HepG2 (cell line): ENCODE data around the gene UCKL1. TPM values are rescaled to one million over a fixed set of nuclear protein-coding genes. Genes with fewer than 3 reads are reported as not detected.
A peak's percentile ranks its signal among the peaks of the same experiment; 100 is the strongest.

ENCODE experiments used
- CAMTA2 ChIP-seq: sonication (generic); formaldehyde crosslinking; IDR thresholded peaks from 2 replicates; pipeline ENCODE4 v1.4.0; 2020; ENCODE audit warnings: mild to moderate bottlenecking, missing genetic modification reagents, borderline replicate concordance
- CBX1 ChIP-seq: IDR thresholded peaks from one replicate; pipeline ENCODE4 v1.6.1; 2016; ENCODE audit warnings: antibody characterized with exemption, low read depth
- CENPX ChIP-seq: sonication (generic); formaldehyde crosslinking; IDR thresholded peaks from 2 replicates; pipeline ENCODE4 v1.9.0; 2021; ENCODE audit warnings: mild to moderate bottlenecking, missing genetic modification reagents, moderate library complexity
- ETS1 ChIP-seq: sonication (generic); formaldehyde crosslinking; IDR thresholded peaks from 2 replicates; pipeline ENCODE4 v1.4.0; 2020; ENCODE audit warnings: missing genetic modification reagents
- HNRNPUL1 ChIP-seq: fragments of 200-400 bp; formaldehyde crosslinking; IDR thresholded peaks from 2 replicates; pipeline ENCODE4 v1.6.1; 2017; ENCODE audit warnings: low read depth, mild to moderate bottlenecking, low read length, moderate library complexity
- ISL2 ChIP-seq: sonication (generic); formaldehyde crosslinking; IDR thresholded peaks from 2 replicates; pipeline ENCODE4 v1.5.0; 2020; ENCODE audit warnings: missing genetic modification reagents
- MXD3 ChIP-seq: IDR thresholded peaks from 2 replicates; pipeline ENCODE4 v1.6.1; 2016; ENCODE audit warnings: mild to moderate bottlenecking, missing biosample characterization, missing genetic modification reagents
- MXI1 ChIP-seq: IDR thresholded peaks from 3 replicates; pipeline ENCODE4 v1.6.1; 2012; ENCODE audit warnings: low read depth, low read length, inconsistent platforms, borderline replicate concordance
- NCOA5 ChIP-seq: sonication (generic); formaldehyde crosslinking; IDR thresholded peaks from 2 replicates; pipeline ENCODE4 v1.4.0; 2020; ENCODE audit warnings: missing genetic modification reagents
- NFE2L1 ChIP-seq: sonication (generic); formaldehyde crosslinking; IDR thresholded peaks from 2 replicates; pipeline ENCODE4 v1.4.0; 2020; ENCODE audit warnings: missing genetic modification reagents, mild to moderate bottlenecking, borderline replicate concordance
- PRDM4 ChIP-seq: sonication (generic); formaldehyde crosslinking; IDR thresholded peaks from 2 replicates; pipeline ENCODE4 v1.9.0; 2021; ENCODE audit warnings: missing genetic modification reagents, borderline replicate concordance
- TCF7 ChIP-seq: sonication (generic); IDR thresholded peaks from 2 replicates; pipeline ENCODE4 v1.6.1; 2016; ENCODE audit warnings: antibody characterized with exemption, low read depth
- YY1 ChIP-seq: IDR thresholded peaks from 2 replicates; pipeline ENCODE4 v1.6.1; 2011; ENCODE audit warnings: low read length, low read depth, moderate library complexity, mild to moderate bottlenecking; ENCODE audit not compliant: insufficient read depth, insufficient replicate concordance
- ZBED4 ChIP-seq: sonication (generic); formaldehyde crosslinking; IDR thresholded peaks from 2 replicates; pipeline ENCODE4 v1.4.0; 2020; ENCODE audit warnings: missing genetic modification reagents, borderline replicate concordance
- ZBTB49 ChIP-seq: sonication (generic); formaldehyde crosslinking; IDR thresholded peaks from 2 replicates; pipeline ENCODE4 v1.4.0; 2020; ENCODE audit warnings: missing genetic modification reagents, borderline replicate concordance
- ZNF331 ChIP-seq: sonication (generic); formaldehyde crosslinking; IDR thresholded peaks from 2 replicates; pipeline ENCODE4 v1.4.0; 2020; ENCODE audit warnings: missing genetic modification reagents
- polyA plus RNA-seq, 8 experiments: library from polyadenylated mRNA; depleted of rRNA in 3 of 8; stranded (reverse) in 7 of 8; unstranded in 1 of 8; fragments of >200 nt; fragmentation: Illumina TruSeq in 4 of 8; extraction: Trizol in 4 of 8; gene quantifications; 2 replicates each; pipeline versions ENCODE4 v1.2.1 to v1.2.3, GENCODE V29; 2011 to 2016; ENCODE audit warnings: low read depth in 4 of 8, missing spikeins in 1 of 8, mixed read lengths in 1 of 8; ENCODE audit not compliant: insufficient read depth in 1 of 8
- total RNA-seq, 5 experiments: library from RNA; depleted of rRNA; stranded (reverse); fragments of >200 nt; fragmentation: Illumina TruSeq; extraction: Trizol; gene quantifications; 2 replicates each; pipeline ENCODE4 v1.2.3, GENCODE V29; 2016; ENCODE audit warnings: low read depth in 1 of 5

Gene UCKL1
- total and polyA plus RNA-seq, 2 of the 13 experiments (the other 11 are each of a cell fraction or from before 2014, with no cell fraction given): 50.2 to 126 TPM

GRCh38 chr20:63978319-63979228 lies 22.4 kb upstream of the UCKL1 start (continued):
- TF ChIP-seq ZBED4 (CRISPR knock-in tag): peak; percentile 85
- TF ChIP-seq YY1: peak; percentile 42
- no peak for TF ChIP-seq CAMTA2 (CRISPR knock-in tag)
- TF ChIP-seq ISL2 (CRISPR knock-in tag): peak; percentile 78; the same call in 1 of the 2 replicates
- no peak for TF ChIP-seq HNRNPUL1
- no peak for TF ChIP-seq ETS1 (CRISPR knock-in tag)
- TF ChIP-seq NFE2L1 (CRISPR knock-in tag): 0 out of 2 replicates have a peak, but pooled peaks have one; percentile 45
- TF ChIP-seq PRDM4 (CRISPR knock-in tag): 0 out of 2 replicates have a peak, but pooled peaks have one; percentile 13
- TF ChIP-seq TCF7: no peak
- TF ChIP-seq MXD3 (CRISPR knock-in tag): peak; percentile 92
- TF ChIP-seq NCOA5 (CRISPR knock-in tag): peak; percentile 49; the same call in 1 of the 2 replicates
- no peak for TF ChIP-seq CENPX
- TF ChIP-seq ZNF331 (CRISPR knock-in tag): peak; percentile 92
- no peak for TF ChIP-seq CBX1
- peak; percentile 64; the same call in 1 of the 3 replicates for TF ChIP-seq MXI1
- TF ChIP-seq ZBTB49 (CRISPR knock-in tag): peak; percentile 88; the same call in 1 of the 2 replicates
